Aorta (tissue), 5 donors: Measurements from ENCODE around the gene TSSK3. TPM values are rescaled to one million over a fixed set of nuclear protein-coding genes. Genes with fewer than 3 reads are reported as not detected.
A peak's percentile ranks its signal among the peaks of the same experiment; 100 is the strongest.
"Not testable (repeated sequence)": the region's sequence is repeated elsewhere in the genome, so short reads cannot be mapped to it uniquely, and the experiment has no call there.

Experiments
- ATAC-seq: fragments of 200-7000 bp; cut with Tn5 transposase; one replicate; pipeline ENCODE4 v1.9.1; 2022; ENCODE audit warnings: moderate library complexity; ENCODE audit not compliant: low FRiP score
- DNase-seq, 2 donors: peaks; one replicate each; pipeline ENCODE4 v3.0.0-alpha.2; 2020
- H3K27ac ChIP-seq, 2 donors: one replicate each; pipeline ENCODE4 v1.5.1; 2013; ENCODE audit warnings: low read length in 2 of 2, mild to moderate bottlenecking in 2 of 2, moderate library complexity in 2 of 2, control low read depth in 1 of 2, inconsistent platforms in 1 of 2, low read depth in 1 of 2
- H3K27me3 ChIP-seq, 2 donors: one replicate each; pipeline ENCODE4 v1.6.1; 2013; ENCODE audit warnings: control low read depth in 1 of 2, low read length in 1 of 2, mild to moderate bottlenecking in 1 of 2, moderate library complexity in 1 of 2; ENCODE audit not compliant: insufficient read depth in 2 of 2, control insufficient read depth in 1 of 2
- H3K36me3 ChIP-seq, 2 donors: one replicate each; pipeline ENCODE4 v1.6.1; 2013; ENCODE audit warnings: control low read depth in 1 of 2, low read length in 1 of 2, mild to moderate bottlenecking in 1 of 2; ENCODE audit not compliant: insufficient read depth in 2 of 2, control insufficient read depth in 1 of 2
- H3K4me1 ChIP-seq, 2 donors: one replicate each; pipeline ENCODE4 v1.6.1; 2013; ENCODE audit warnings: low read length in 2 of 2, control low read depth in 1 of 2, mild to moderate bottlenecking in 1 of 2, moderate library complexity in 1 of 2; ENCODE audit not compliant: insufficient read depth in 2 of 2, control insufficient read depth in 1 of 2
- H3K4me3 ChIP-seq, 2 donors: one replicate each; pipeline ENCODE4 v1.5.1; 2013; ENCODE audit warnings: low read length in 2 of 2, control low read depth in 1 of 2, mild to moderate bottlenecking in 1 of 2
- H3K9me3 ChIP-seq: one replicate; pipeline ENCODE4 v1.6.1; 2013; ENCODE audit warnings: mild to moderate bottlenecking, low read length; ENCODE audit not compliant: control insufficient read depth
- WGBS, 2 donors: extraction: QIAGEN DNeasy Blood & Tissue Kit; methylation state at CpG; one replicate each; pipeline ENCODE4 v1.1.7; 2013; 5-methylcytosine and 5-hydroxymethylcytosine counted together
- intact Hi-C, 2 donors: fragments of 100-400 bp; cut with DNase I; formaldehyde crosslinking; loops; one replicate each; pipeline versions ENCODE4 v1.14.2 to v1.15.0; 2022
- polyA plus RNA-seq, 2 donors: library from polyadenylated mRNA; stranded (reverse); fragments of 200-250 nt; gene quantifications; one replicate each; pipeline ENCODE4 v1.2.3, GENCODE V29; 2013
- total RNA-seq, 2 donors: library from RNA; stranded (reverse); fragmentation: NEBNext Ultra II Directional; extraction: Animal tissue kit (Norgen Biotek cat#: 25700); gene quantifications; one replicate each; pipeline ENCODE4 v1.2.1, GENCODE V29; 2021
- donor health status: healthy with polysubstance abuse.
- donor health status: Bipolar disorder and iron deficiency.
- donor health status: DM: no; HTN: no; CAD: no.
- donor health status: DM: no; HTN: no; CAD: no.
- donor health status: DM: yes; HTN: yes; CAD: no.

TSSK3 gene
- total and polyA plus RNA-seq, 4 donors: 0.41 to 2.2 (median 1.7) TPM; not detected in 1

- H3K27ac ChIP-seq, ATAC-seq, H3K36me3 ChIP-seq, H3K4me1 ChIP-seq, intact Hi-C loops, DNase-seq, H3K27me3 ChIP-seq, H3K9me3 ChIP-seq, H3K4me3 ChIP-seq: not testable (repeated sequence)
- 90 to 94% methylated on average over 6 of the region's 6 CpGs for WGBS, 2 donors
These were observed 6.6 kb upstream of the TSSK3 start for GRCh38 chr1:32355778-32356177.

DNA sequence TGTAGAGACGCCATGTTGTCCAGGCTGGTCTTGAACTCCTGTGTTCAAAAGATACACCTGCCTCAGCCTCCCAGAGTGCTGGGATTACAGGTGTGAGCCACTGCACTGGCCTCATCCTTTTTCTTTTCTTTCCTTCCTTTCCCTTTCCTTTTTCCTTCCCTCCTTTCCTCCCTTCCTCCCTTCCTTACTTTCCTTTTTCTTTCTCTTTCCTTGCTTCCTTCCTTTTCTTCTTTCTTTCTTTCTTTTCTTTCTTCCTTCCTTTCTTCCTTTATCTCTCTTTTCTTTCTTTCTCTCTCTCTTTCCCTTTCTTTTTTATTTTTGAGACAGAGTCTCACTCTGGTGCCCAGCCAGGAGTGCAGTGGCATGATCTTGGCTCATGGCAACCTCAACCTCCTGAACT, 5.9 kb upstream of the TSSK3 start:
- H3K9me3 ChIP-seq: no peaks in the 10 kb centered on the region
- H3K27ac ChIP-seq: no peak overlapping the region
- H3K36me3 ChIP-seq: no peaks in the 10 kb centered on the region
- ATAC-seq (no peak), DNase-seq (no peak)
- WGBS, 2 donors: 93 to 96% methylated on average over 1 of the region's 1 CpG
- H3K4me1 ChIP-seq: no peaks in the 10 kb centered on the region
- intact Hi-C loops: no loop called here
- H3K27me3 ChIP-seq: no peaks in the 10 kb centered on the region
- no peak overlapping the region for H3K4me3 ChIP-seq

DNA sequence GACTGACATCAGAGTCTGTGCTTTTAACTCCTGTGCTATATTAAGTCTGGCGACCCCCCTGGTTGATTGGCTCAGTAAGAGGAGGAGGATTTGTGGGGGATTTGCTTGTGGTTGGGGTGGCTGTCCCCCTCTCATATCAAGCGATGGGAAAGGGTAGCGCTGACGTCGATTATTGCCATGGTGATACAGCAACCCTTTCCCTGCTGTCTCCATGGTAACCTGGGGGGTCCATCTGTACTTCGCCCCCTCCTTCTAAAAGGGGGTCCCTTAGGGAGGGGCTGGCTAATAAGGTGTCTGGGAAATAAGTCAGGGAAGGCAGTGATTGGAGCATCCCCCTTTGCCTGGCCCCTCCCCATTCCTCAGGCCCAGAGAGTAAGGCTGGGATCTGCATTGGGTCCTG, 4.7 kb upstream of the TSSK3 start:
- 63 to 65% methylated on average over 6 of the region's 6 CpGs for WGBS, 2 donors
- intact Hi-C loops: no loop called here
- no peaks in the 10 kb centered on the region for H3K4me1 ChIP-seq

GRCh38 chr1:32358435-32358834, 3.9 kb upstream of the TSSK3 start:
- intact Hi-C loops: no loop called here
- Histone ChIP-seq H3K4me3 (no peak overlapping the region), H3K27ac (no peak overlapping the region), H3K4me1 (no peaks in the 10 kb centered on the region), H3K27me3 (no peaks in the 10 kb centered on the region), H3K36me3 (no peaks in the 10 kb centered on the region), H3K9me3 (no peaks in the 10 kb centered on the region)
- ATAC-seq (no peak), DNase-seq (no peak)
- WGBS, 2 donors: 84 to 85% methylated on average over 3 of the region's 3 CpGs

More for the DNA sequence above, 4.7 kb upstream of the TSSK3 start:
- H3K4me3 ChIP-seq: no peak overlapping the region
- no peaks in the 10 kb centered on the region for H3K27me3 ChIP-seq
- DNase-seq (no peak), ATAC-seq (no peak)
- no peaks in the 10 kb centered on the region for H3K9me3 ChIP-seq
- no peaks in the 10 kb centered on the region for H3K36me3 ChIP-seq
- no peak overlapping the region for H3K27ac ChIP-seq

DNA sequence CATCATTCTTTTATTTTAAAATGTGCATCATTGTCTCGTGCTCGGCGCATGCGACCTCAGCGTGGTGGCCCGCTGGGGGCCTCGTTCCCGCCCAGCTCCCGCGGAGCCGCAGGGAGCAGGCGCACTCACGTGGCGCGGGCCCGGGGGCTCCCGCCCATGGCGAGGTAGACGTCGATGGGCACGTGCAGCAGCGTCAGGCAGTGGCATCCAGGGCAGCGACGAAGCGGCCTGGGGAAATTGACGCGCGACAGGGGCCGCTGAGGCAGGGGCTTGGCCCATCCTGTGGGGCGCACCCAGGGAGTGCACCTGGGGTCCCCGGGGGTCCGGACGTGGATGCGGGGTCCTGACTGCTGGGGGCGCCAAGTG, 1.0 kb upstream of the TSSK3 start:
- DNase-seq (no peak), ATAC-seq (no peak)
- no peaks in the 10 kb centered on the region for H3K27me3 ChIP-seq
- intact Hi-C loops: no loop called here
- WGBS, 2 donors: 57 to 60% methylated on average over 34 to 35 of the region's 35 CpGs
- H3K27ac ChIP-seq: no peak overlapping the region
- H3K4me3 ChIP-seq: no peak overlapping the region
- peaks cover 0 to 3% of the 10 kb centered on the region in 2 donors for H3K36me3 ChIP-seq
- H3K4me1 ChIP-seq: no peaks in the 10 kb centered on the region
- no peaks in the 10 kb centered on the region for H3K9me3 ChIP-seq

- Histone ChIP-seq H3K27me3 (no peaks in the 10 kb centered on the region), H3K4me1 (no peaks in the 10 kb centered on the region), H3K36me3 (peaks cover 2 to 3% of the 10 kb centered on the region in 2 donors), H3K9me3 (no peaks in the 10 kb centered on the region), H3K4me3 (peak overlapping the region in 1 of 2 donors; percentile 10), H3K27ac (no peak overlapping the region)
- peak; percentile 71 to 92 for DNase-seq
- peak; percentile 76 for ATAC-seq
- 0 to 2% methylated on average over 80 to 91 of the region's 91 CpGs for WGBS, 2 donors
- intact Hi-C loops: no loop called here
These were observed 465 bp upstream of the TSSK3 start for GRCh38 chr1:32361674-32362473.

DNA sequence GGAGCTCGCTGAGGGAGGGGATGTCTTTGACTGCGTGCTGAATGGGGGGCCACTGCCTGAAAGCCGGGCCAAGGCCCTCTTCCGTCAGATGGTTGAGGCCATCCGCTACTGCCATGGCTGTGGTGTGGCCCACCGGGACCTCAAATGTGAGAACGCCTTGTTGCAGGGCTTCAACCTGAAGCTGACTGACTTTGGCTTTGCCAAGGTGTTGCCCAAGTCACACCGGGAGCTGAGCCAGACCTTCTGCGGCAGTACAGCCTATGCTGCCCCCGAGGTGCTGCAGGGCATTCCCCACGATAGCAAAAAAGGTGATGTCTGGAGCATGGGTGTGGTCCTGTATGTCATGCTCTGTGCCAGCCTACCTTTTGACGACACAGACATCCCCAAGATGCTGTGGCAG, 1.4 kb downstream of the TSSK3 start:
- Histone ChIP-seq H3K4me3 (no peak overlapping the region), H3K27me3 (no peaks in the 10 kb centered on the region), H3K27ac (no peak overlapping the region), H3K4me1 (no peaks in the 10 kb centered on the region), H3K36me3 (peaks cover 2 to 9% of the 10 kb centered on the region in 2 donors), H3K9me3 (no peaks in the 10 kb centered on the region)
- intact Hi-C loops: no loop called here
- DNase-seq (no peak), ATAC-seq (no peak)
- 92 to 94% methylated on average over 12 of the region's 12 CpGs for WGBS, 2 donors

- ATAC-seq (no peak), DNase-seq (no peak)
- no peak overlapping the region for H3K4me3 ChIP-seq
- H3K4me1 ChIP-seq: no peaks in the 10 kb centered on the region
- intact Hi-C loops: no loop called here
- WGBS, 2 donors: 86 to 88% methylated on average over 5 of the region's 5 CpGs
- no peak overlapping the region for H3K27ac ChIP-seq
- no peaks in the 10 kb centered on the region for H3K27me3 ChIP-seq
- H3K36me3 ChIP-seq: peaks cover 2 to 9% of the 10 kb centered on the region in 2 donors
- no peaks in the 10 kb centered on the region for H3K9me3 ChIP-seq
These were observed 2.5 kb downstream of the TSSK3 start for GRCh38 chr1:32364836-32365235.

- H3K36me3 ChIP-seq: peaks cover 2 to 9% of the 10 kb centered on the region in 2 donors
- ATAC-seq (no peak), DNase-seq (no peak)
- H3K27ac ChIP-seq: no peak overlapping the region
- no peak overlapping the region for H3K4me3 ChIP-seq
- no peaks in the 10 kb centered on the region for H3K4me1 ChIP-seq
- no peaks in the 10 kb centered on the region for H3K9me3 ChIP-seq
- WGBS, 2 donors: 82 to 86% methylated on average over 6 of the region's 6 CpGs
- intact Hi-C loops: no loop called here
- H3K27me3 ChIP-seq: no peaks in the 10 kb centered on the region
These were observed 3.1 kb downstream of the TSSK3 start for GRCh38 chr1:32365445-32365844.
